Thoracic aorta (tissue), 2 donors: Measurements from ENCODE around the gene CFAP46. TPM values are rescaled to one million over a fixed set of nuclear protein-coding genes. Genes with fewer than 3 reads are reported as not detected.

Experiments used
- ATAC-seq: fragments of 150-250 bp; one replicate; pipeline ENCODE4 v1.8.0; 2017; ENCODE audit warnings: low read depth; ENCODE audit not compliant: insufficient number of reproducible peaks, low FRiP score
- DNase-seq: peaks from one replicate; pipeline ENCODE4 v3.0.0-alpha.2; 2020; ENCODE audit warnings: low spot score
- H3K27ac ChIP-seq, 2 donors: fragments of 200-600 bp; sonication (generic); 1 replicate in 1 of 2; 2 replicates in 1 of 2; pipeline ENCODE4 v1.5.1; 2016; ENCODE audit warnings: mild to moderate bottlenecking in 2 of 2, moderate library complexity in 2 of 2
- H3K27me3 ChIP-seq: fragments of 200-600 bp; sonication (generic); replicated peaks from 2 replicates; pipeline ENCODE4 v1.6.0; 2016; ENCODE audit warnings: mild to moderate bottlenecking; ENCODE audit not compliant: insufficient read depth
- H3K36me3 ChIP-seq: fragments of 200-600 bp; sonication (generic); one replicate; pipeline ENCODE4 v1.5.1; 2016
- H3K4me1 ChIP-seq, 2 donors: fragments of 200-600 bp; sonication (generic); 1 replicate in 1 of 2; 2 replicates in 1 of 2; pipeline versions ENCODE4 v1.5.1 to v1.6.0; 2016; ENCODE audit warnings: low read depth in 2 of 2, mild to moderate bottlenecking in 1 of 2; ENCODE audit not compliant: control insufficient read depth in 1 of 2
- H3K4me3 ChIP-seq: fragments of 200-600 bp; sonication (generic); 2 replicates; pipeline ENCODE4 v1.5.1; 2016; ENCODE audit warnings: mild to moderate bottlenecking
- H3K9me3 ChIP-seq: fragments of 200-600 bp; sonication (generic); 2 replicates; pipeline ENCODE4 v1.5.1; 2016
- CTCF ChIP-seq: fragments of 200-600 bp; sonication (generic); IDR thresholded peaks from one replicate; pipeline ENCODE4 v1.5.1; 2019; ENCODE audit warnings: antibody characterized with exemption
- total RNA-seq, 2 donors: library from RNA; depleted of rRNA; stranded (reverse); fragments of >200 nt; gene quantifications; one replicate each; pipeline versions ENCODE4 v1.1.0 to v1.2.3, GENCODE V29; 2016

CFAP46 gene
- total RNA-seq, 2 donors from 2014 or later, result not detected

GRCh38 chr10:132806561-132807003 is 135.8 kb downstream of the CFAP46 start:
- Histone ChIP-seq H3K36me3 (no peaks in the 10 kb centered on the region), H3K9me3 (peaks cover 4% of the 10 kb centered on the region), H3K27ac (no peak overlapping the region), H3K4me3 (no peak overlapping the region), H3K27me3 (no peaks in the 10 kb centered on the region), H3K4me1 (no peaks in the 10 kb centered on the region)
- ATAC-seq (no peak), DNase-seq (no peak)
- TF ChIP-seq CTCF, result no peak

- Histone ChIP-seq H3K27ac (no peak overlapping the region), H3K4me1 (no peaks in the 10 kb centered on the region), H3K36me3 (no peaks in the 10 kb centered on the region), H3K9me3 (peaks cover 4% of the 10 kb centered on the region), H3K4me3 (no peak overlapping the region), H3K27me3 (no peaks in the 10 kb centered on the region)
- no peak for TF ChIP-seq CTCF
- ATAC-seq, result no peak
- DNase-seq, result no peak
Measured at GRCh38 chr10:132806110-132806509, 136.3 kb downstream of the CFAP46 start.

GRCh38 chr10:132805599-132805998 is 136.8 kb downstream of the CFAP46 start:
- no peak for ATAC-seq
- no peak for TF ChIP-seq CTCF
- H3K4me3 ChIP-seq, result no peak overlapping the region
- no peaks in the 10 kb centered on the region for H3K36me3 ChIP-seq
- no peak overlapping the region for H3K27ac ChIP-seq
- no peak for DNase-seq
- peaks cover 4% of the 10 kb centered on the region for H3K9me3 ChIP-seq
- no peaks in the 10 kb centered on the region for H3K4me1 ChIP-seq
- no peaks in the 10 kb centered on the region for H3K27me3 ChIP-seq

- Histone ChIP-seq H3K4me3 (no peak overlapping the region), H3K27ac (no peak overlapping the region), H3K4me1 (no peaks in the 10 kb centered on the region), H3K36me3 (no peaks in the 10 kb centered on the region), H3K27me3 (no peaks in the 10 kb centered on the region), H3K9me3 (peaks cover 4% of the 10 kb centered on the region)
- no peak for TF ChIP-seq CTCF
- DNase-seq, result no peak
- no peak for ATAC-seq
Measured at GRCh38 chr10:132804785-132805426, 137.5 kb downstream of the CFAP46 start.

- Histone ChIP-seq H3K9me3 (peaks cover 4% of the 10 kb centered on the region), H3K4me3 (no peak overlapping the region), H3K27me3 (no peaks in the 10 kb centered on the region), H3K27ac (no peak overlapping the region), H3K36me3 (no peaks in the 10 kb centered on the region), H3K4me1 (no peaks in the 10 kb centered on the region)
- ATAC-seq (no peak), DNase-seq (no peak)
- TF ChIP-seq CTCF, result no peak
Measured at GRCh38 chr10:132804287-132804686, 138.1 kb downstream of the CFAP46 start.
